Colonic mucosa (tissue), 4 donors: ENCODE data around the gene NFX1. TPM values are rescaled to one million over a fixed set of nuclear protein-coding genes. Genes with fewer than 3 reads are reported as not detected.
"Not testable (repeated sequence)": the region's sequence is repeated elsewhere in the genome, so short reads cannot be mapped to it uniquely, and the experiment has no call there.

Experiments
- DNase-seq: peaks from one replicate; pipeline ENCODE4 v3.0.0-alpha.2; 2020
- H3K27ac ChIP-seq: fragments of 200-600 bp; one replicate; pipeline ENCODE4 v1.8.0; 2021
- H3K27me3 ChIP-seq: fragments of 200-600 bp; one replicate; pipeline ENCODE4 v1.8.0; 2021
- H3K36me3 ChIP-seq: fragments of 200-600 bp; one replicate; pipeline ENCODE4 v1.8.0; 2021
- H3K4me1 ChIP-seq: fragments of 200-600 bp; one replicate; pipeline ENCODE4 v1.8.0; 2021; ENCODE audit warnings: mild to moderate bottlenecking
- H3K4me3 ChIP-seq: fragments of 200-600 bp; one replicate; pipeline ENCODE4 v1.8.0; 2021
- H3K9ac ChIP-seq, 2 donors: one replicate each; pipeline ENCODE4 v1.7.0; 2013; ENCODE audit warnings: control low read depth in 2 of 2, low read depth in 2 of 2, low read length in 2 of 2
- H3K9me3 ChIP-seq: fragments of 200-600 bp; one replicate; pipeline ENCODE4 v1.8.0; 2021
- intact Hi-C: fragments of 100-400 bp; cut with DNase I; formaldehyde crosslinking; loops from one replicate; pipeline ENCODE4 v1.14.1; 2022
- total RNA-seq, 2 donors: library from RNA; stranded (reverse); fragmentation: NEBNext Ultra II Directional in 1 of 2; extraction: Animal tissue kit (Norgen Biotek cat#: 25700) in 1 of 2; gene quantifications; one replicate each; pipeline ENCODE4 v1.2.1, GENCODE V29; 2021
- TF ChIP-seq, protein P1 (sequence below): fragments of 200-600 bp; IDR thresholded peaks from one replicate; pipeline ENCODE4 v1.8.0; 2022; ENCODE audit warnings: antibody characterized with exemption, mild to moderate bottlenecking
- donor health status: healthy.
- donor health status: DM: no; HTN: no; CAD: no.
- donor health status: DM: no; HTN: no; CAD: no.

NFX1 gene
- total RNA-seq, 2 donors from 2014 or later = 27.6 to 31.3 TPM

DNA sequence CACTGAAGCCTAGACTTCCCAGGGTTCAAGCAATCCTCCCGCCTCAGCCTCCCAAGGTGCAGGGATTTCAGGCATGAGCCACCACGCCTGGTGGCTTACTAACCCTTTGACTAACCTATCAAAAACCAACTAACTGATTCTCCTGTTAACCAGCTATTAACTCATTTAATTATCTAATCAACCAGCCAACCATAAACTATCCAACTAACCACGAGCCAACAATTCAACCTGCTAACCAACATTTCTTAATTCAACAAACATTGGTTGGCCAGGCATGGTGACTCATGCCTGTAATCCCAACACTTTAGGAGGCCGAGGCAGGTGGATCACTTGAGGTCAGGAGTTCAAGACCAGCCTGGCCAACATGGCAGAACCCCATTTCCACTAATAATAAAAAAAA, 108.7 kb downstream of the NFX1 start:
- H3K4me3 ChIP-seq, H3K27ac ChIP-seq, H3K36me3 ChIP-seq, DNase-seq, H3K9me3 ChIP-seq, H3K9ac ChIP-seq, intact Hi-C loops, H3K4me1 ChIP-seq, H3K27me3 ChIP-seq: not testable (repeated sequence)

DNA sequence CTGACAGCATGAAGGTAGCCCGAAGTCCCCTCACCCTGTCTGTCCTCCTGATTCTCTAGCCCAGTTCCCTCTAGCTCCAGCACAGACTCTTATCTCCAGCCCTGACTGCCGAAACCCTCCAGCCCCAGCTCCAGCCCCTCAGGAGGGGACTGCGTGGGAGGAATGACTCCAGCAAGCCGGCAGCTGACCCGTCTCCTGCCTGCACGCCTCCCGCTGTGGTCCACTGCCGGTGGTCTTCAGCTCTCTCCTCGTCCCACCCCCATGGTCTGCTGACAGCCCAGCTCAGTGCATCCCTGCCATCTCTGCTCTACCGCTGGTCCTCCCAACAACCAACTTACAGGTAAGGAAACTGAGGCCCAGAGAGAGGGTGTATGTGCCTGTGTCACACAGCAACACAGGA, 111.5 kb downstream of the NFX1 start:
- H3K36me3 ChIP-seq, H3K9me3 ChIP-seq, H3K9ac ChIP-seq, H3K27ac ChIP-seq, H3K4me1 ChIP-seq, H3K4me3 ChIP-seq, H3K27me3 ChIP-seq, DNase-seq: not testable (repeated sequence)
- intact Hi-C loops = loop anchor here (5.0 kb wide), 1 partner anchor 65 kb away; no protein-coding TSS in a partner anchor

DNA sequence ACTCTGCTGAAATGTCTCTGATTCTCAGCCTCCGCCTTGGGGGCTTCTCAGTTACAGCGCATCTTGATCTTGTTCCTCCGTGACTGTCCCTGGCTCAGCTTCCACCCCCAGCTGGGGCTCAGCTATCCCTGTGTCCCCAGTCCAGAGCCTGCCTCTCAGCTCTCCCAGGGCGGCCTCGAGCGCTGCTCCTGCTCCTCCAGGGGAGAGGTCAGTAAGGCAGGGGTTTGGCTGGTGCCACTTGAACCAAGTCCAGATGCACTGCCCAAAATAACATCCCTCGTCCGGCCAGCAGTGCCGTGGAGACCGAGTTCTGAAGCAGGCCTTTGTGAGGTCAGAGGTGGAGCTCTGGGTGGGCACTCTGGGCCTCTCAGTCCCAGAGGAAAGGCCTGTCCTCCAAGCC, 112.1 kb downstream of the NFX1 start, which contains the start of gene AQP7:
Gene AQP7, minus strand, starts transcription at position 198 of the 400 bp plus-strand sequence. CDS start 1,306 bp downstream, outside the sequence.
- not testable (repeated sequence) for H3K27ac ChIP-seq, DNase-seq, H3K36me3 ChIP-seq, H3K27me3 ChIP-seq, H3K9ac ChIP-seq, H3K9me3 ChIP-seq, H3K4me1 ChIP-seq, H3K4me3 ChIP-seq
- intact Hi-C loops = loop anchor here (5.0 kb wide), 1 partner anchor 65 kb away; no protein-coding TSS in a partner anchor

DNA sequence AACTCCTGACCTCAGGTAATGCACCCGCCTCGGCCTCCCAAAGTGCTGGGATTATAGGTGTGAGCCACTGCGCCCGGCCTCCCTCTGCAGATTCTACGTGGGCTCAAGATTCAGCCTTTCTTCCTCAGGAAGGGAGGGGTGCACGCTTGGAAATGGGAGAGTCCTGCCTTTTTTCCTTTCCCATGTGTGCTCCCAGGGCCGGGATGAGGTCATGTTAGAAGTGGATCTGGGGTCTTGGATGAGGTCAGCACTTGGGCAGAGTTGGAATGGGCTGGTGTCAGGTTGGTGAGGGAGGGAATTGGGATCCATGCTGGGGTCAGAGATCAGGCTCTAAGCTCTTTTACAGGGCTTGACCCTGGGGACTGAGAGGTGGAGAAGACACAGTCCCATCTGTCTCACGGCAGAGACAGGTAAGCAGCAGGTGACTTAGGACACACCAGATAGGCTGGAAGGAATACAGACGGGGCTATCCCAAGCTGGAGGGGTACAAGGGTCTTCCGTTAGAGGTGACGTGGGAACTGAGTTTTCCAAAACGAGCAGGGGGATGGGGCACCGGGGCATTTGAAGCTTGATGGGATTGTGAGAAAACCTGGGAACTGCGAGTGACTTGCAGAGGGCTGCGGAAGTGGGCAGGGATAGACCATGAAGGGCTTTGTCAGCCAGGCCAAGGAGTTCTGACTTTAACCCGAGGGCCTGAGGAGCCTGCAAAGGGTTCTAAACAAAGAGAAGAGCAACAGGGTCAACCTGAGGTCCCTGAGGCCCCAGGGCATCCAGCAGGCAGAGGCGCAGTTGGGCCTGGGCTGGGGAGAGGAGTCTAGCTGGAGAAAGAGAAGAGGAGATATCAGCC, 113.8 kb downstream of the NFX1 start:
- no peak overlapping the region for H3K4me3 ChIP-seq
- H3K9me3 ChIP-seq = no peaks in the 10 kb centered on the region
- TF ChIP-seq, protein P1, sequence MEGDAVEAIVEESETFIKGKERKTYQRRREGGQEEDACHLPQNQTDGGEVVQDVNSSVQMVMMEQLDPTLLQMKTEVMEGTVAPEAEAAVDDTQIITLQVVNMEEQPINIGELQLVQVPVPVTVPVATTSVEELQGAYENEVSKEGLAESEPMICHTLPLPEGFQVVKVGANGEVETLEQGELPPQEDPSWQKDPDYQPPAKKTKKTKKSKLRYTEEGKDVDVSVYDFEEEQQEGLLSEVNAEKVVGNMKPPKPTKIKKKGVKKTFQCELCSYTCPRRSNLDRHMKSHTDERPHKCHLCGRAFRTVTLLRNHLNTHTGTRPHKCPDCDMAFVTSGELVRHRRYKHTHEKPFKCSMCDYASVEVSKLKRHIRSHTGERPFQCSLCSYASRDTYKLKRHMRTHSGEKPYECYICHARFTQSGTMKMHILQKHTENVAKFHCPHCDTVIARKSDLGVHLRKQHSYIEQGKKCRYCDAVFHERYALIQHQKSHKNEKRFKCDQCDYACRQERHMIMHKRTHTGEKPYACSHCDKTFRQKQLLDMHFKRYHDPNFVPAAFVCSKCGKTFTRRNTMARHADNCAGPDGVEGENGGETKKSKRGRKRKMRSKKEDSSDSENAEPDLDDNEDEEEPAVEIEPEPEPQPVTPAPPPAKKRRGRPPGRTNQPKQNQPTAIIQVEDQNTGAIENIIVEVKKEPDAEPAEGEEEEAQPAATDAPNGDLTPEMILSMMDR = no peak
- no peaks in the 10 kb centered on the region for H3K4me1 ChIP-seq
- DNase-seq = no peak
- H3K27me3 ChIP-seq = no peaks in the 10 kb centered on the region
- H3K27ac ChIP-seq = no peak overlapping the region
- intact Hi-C loops = loop anchor here (5.0 kb wide), 1 partner anchor 63 kb away; no protein-coding TSS in a partner anchor
- H3K36me3 ChIP-seq = no peaks in the 10 kb centered on the region
- H3K9ac ChIP-seq = no peak overlapping the region

DNA sequence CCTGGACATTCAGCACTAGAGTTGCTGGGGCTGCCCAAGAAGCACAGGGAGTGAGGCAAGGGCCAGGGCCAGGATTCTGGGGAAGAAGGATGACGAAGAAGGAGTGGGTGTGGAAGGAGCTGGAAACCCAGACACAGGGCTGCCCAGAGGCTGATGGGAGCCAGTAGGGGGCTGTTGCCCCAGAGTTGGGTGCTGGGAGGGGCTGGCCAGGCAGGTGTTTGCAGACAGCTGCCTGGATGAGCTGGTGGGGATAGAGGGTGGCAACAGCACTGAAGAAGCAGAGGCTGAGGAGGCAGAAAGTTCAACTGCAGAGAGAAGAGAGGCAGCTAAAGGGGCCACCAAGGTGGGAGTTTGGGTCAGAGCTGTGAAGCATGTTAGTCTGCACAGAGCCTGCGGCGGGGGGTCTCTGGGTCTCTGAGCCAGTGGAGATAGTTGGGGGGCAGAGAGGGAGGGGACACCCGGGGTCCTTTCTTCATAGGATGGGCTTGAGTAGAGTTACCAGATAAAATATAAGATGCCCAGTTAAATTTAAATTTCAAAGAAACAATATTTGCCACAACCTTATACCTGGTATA, 114.6 kb downstream of the NFX1 start:
- no peak overlapping the region for H3K9ac ChIP-seq
- DNase-seq = no peak
- no peaks in the 10 kb centered on the region for H3K9me3 ChIP-seq
- H3K27ac ChIP-seq = no peak overlapping the region
- intact Hi-C loops = loop anchor here (5.0 kb wide), 2 partner anchors 47 to 62 kb away; no protein-coding TSS in a partner anchor
- no peak overlapping the region for H3K4me3 ChIP-seq
- TF ChIP-seq, protein P1 = no peak
- H3K36me3 ChIP-seq = no peaks in the 10 kb centered on the region
- no peaks in the 10 kb centered on the region for H3K4me1 ChIP-seq
- no peaks in the 10 kb centered on the region for H3K27me3 ChIP-seq

DNA sequence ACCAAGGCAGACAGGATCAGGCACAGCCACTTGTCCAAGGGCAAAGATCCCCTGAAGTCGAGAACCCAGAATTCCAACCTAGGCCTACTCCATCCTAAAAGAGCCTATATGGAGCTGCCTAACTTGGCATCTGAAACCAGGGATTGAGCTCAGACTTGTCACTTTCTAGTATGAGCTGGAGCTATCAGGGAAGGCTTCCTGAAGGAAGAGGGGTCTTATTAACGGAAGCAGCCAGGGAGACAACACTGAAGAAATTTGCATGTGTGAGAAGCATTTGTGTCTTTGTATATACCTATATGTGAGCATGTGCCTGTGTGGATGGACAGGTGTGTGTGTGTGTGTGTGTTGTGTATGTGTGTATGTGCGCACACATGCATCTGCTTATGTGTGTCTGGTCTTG, 116.7 kb downstream of the NFX1 start:
- H3K27ac ChIP-seq = no peak overlapping the region
- intact Hi-C loops = loop anchor here (5.0 kb wide), 1 partner anchor 45 kb away; no protein-coding TSS in a partner anchor
- no peaks in the 10 kb centered on the region for H3K27me3 ChIP-seq
- H3K4me3 ChIP-seq = no peak overlapping the region
- H3K4me1 ChIP-seq = no peaks in the 10 kb centered on the region
- no peaks in the 10 kb centered on the region for H3K9me3 ChIP-seq
- no peak for DNase-seq
- H3K9ac ChIP-seq = no peak overlapping the region
- TF ChIP-seq, protein P1 = no peak
- H3K36me3 ChIP-seq = no peaks in the 10 kb centered on the region

DNA sequence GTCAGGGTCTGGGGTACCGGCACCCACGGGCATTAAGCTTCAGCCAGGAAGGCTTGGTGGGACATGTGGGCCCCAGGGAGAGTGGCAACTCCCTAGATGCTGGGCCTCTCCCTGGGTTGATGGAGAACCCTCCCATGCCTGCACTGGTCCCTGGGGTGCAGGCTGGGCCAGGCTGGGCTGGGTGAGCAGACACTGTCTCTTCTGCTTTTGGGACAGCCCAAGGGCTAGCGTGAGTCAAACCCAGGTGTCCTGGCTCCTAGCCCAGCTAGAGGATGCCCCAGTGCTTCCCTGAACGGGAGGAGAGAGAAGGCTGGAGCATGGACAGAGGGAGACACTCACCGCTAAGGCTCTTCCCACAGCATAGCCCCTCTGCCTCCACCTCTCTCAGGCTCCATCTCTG, 117.8 kb downstream of the NFX1 start:
- DNase-seq = no peak
- intact Hi-C loops = loop anchor here (5.0 kb wide), 1 partner anchor 44 kb away; no protein-coding TSS in a partner anchor

More for the DNA sequence above, 117.8 kb downstream of the NFX1 start:
- Histone ChIP-seq H3K27ac (no peak overlapping the region), H3K4me3 (no peak overlapping the region), H3K9ac (no peak overlapping the region), H3K4me1 (no peaks in the 10 kb centered on the region), H3K36me3 (no peaks in the 10 kb centered on the region), H3K27me3 (no peaks in the 10 kb centered on the region), H3K9me3 (no peaks in the 10 kb centered on the region)
- TF ChIP-seq, protein P1 = no peak
